ENCODE results near the gene WDR3.

- TF ChIP-seq CTCF (IDR thresholded peaks at IDR 0.05; ENCODE audit: low read depth, low read length, poor library complexity, severe bottlenecking) (no peak), EZH2phosphoT487 (IDR thresholded peaks at IDR 0.05; ENCODE audit: borderline replicate concordance, low read length) (no peak)
Observed at GRCh38 chr1:117886101-117886795, 43.3 kb upstream of the WDR3 start.

All from DOHH2 (cell line).